ENCODE measurements around the gene MRPS11.
"Not testable (repeated sequence)": the region's sequence is repeated elsewhere in the genome, so short reads cannot be mapped to it uniquely, and the experiment has no call there.

The MRPS11 gene

GRCh38 chr15:88467073-88467934 is at the start of gene MRPS11, which contains the start of gene MRPL46:
MRPS11 (plus strand) TSS chr15:88467708; CDS start chr15:88467718, 10 bp downstream.
MRPL46 (minus strand) TSS chr15:88467388; CDS start chr15:88467377, 11 bp downstream.
- peak; percentile 82 for DNase-seq

- DNase-seq, result no peak
Measured at GRCh38 chr15:88419830-88420229, 47.7 kb upstream of the MRPS11 start.

DNA sequence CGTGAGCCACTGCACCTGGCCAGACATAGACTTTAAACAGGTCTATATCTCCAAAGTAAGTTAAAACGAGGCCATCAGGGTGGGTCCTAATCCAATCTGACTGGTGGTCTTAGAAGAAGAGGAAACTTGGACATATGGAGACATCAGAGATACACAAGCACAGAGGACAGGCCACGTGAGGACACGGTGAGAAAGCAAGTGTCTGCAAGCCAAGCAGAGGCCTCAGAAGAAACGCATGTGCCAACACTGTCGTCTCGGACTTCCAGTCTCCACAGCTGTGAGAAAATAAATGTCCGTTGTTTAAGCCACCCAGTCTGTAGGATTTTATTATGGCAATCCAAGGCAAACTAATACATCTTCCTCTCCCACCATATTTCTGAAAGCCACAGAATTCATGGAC is 44.2 kb upstream of the MRPS11 start:
- no peak for DNase-seq

GRCh38 chr15:88426304-88426703 is 41.2 kb upstream of the MRPS11 start:
- DNase-seq, result no peak

- no peak for DNase-seq
Measured at GRCh38 chr15:88428053-88428452, 39.5 kb upstream of the MRPS11 start.

- DNase-seq, result no peak
Measured at GRCh38 chr15:88428805-88429605, 38.5 kb upstream of the MRPS11 start.

- no peak for DNase-seq
Measured at GRCh38 chr15:88430051-88430450, 37.5 kb upstream of the MRPS11 start.

DNA sequence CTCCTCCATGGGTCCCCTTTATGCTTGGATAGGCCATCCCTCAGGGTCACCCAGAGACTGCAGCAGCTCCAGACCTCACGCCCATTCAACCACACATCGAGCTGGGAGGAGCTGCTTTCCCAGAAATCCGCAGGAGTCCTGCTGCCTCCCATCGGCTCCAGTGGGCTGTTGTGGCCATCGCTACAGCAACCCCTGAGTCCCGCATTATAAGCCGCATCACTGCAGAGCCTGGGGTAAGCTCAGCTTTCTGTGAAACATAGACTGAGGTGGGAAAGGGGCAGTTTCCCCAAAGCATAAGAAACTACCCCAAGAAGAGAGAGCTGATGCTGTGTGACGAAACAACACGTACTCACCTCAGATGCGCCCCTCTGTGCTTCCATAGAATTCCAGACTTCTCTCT is 36.1 kb upstream of the MRPS11 start:
- DNase-seq, result no peak

DNA sequence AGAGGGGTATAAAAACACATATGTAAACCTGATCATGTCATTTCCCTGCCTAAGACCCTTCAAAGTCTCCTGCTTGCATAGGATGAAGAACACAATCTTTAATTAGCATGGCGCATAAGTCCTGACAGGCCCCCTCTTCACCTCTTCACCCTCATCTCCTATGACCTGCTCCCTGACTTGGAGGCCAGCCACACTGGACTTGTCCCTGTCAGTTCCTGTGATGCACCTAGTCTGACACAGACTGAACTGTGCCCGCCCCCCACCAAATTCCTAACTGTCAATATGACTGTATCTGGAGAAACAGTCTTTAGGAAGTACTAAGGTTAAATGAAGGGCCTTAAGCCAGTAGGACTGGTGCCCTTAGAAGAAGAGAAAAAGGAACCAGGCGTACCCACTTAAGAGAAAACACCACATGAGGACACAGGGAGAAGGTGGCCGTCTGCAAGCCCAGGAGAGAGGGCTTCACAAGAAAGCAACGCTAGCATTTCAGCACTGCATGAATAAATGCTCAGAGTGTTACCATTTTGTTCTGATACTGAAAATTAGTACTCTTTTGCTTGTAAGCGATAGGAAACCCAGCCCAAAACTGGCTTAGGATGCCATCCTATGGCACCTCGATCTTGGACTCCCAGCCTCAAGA is 34.3 kb upstream of the MRPS11 start:
- no peak for DNase-seq

GRCh38 chr15:88434106-88434505 is 33.4 kb upstream of the MRPS11 start:
- DNase-seq, result not testable (repeated sequence)

- DNase-seq, result no peak
Measured at GRCh38 chr15:88438181-88438580, 29.3 kb upstream of the MRPS11 start.

GRCh38 chr15:88440021-88440420 is 27.5 kb upstream of the MRPS11 start:
- no peak for DNase-seq

GRCh38 chr15:88441076-88441730 is 26.3 kb upstream of the MRPS11 start:
- DNase-seq, result no peak

GRCh38 chr15:88447206-88447605 is 20.3 kb upstream of the MRPS11 start:
- no peak for DNase-seq

- no peak for DNase-seq
Measured at GRCh38 chr15:88447741-88448140, 19.8 kb upstream of the MRPS11 start.

- no peak for DNase-seq
Measured at GRCh38 chr15:88448991-88449461, 18.5 kb upstream of the MRPS11 start.

GRCh38 chr15:88449581-88449980 is 17.9 kb upstream of the MRPS11 start:
- DNase-seq, result no peak

DNA sequence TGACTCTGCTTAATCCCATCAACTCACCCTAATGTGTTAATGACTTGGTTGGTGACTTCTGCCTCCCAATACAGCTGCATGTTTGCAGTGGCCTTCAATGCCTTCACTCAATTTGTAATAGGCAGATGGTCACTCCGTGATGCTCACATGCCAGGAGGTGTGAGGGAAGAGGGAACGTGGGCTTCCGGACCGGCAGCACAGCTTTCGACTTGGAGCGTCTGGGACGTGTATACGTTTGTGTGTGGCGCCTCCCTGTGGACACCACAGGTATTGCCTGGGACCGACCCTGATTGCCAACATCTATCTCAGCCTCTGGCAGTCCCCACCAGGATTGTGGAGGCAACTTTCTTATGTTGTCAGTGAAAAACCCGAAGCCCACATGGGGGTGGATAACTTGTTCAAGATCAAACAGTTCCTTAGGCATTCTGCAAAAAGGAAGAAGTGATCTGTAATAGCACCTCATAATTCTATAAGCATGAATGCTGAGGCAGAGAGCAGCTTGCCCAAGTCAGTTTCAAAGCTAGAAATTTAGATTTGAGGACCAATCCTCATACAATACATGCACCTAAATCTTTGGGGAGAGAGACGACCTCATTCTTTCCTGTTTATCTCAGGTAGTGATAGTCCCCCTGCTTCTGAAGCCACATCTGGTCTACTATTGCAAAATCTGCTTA is 17.2 kb upstream of the MRPS11 start:
- peak; percentile 12 for DNase-seq

- DNase-seq, result no peak
Measured at GRCh38 chr15:88453651-88454050, 13.9 kb upstream of the MRPS11 start.

DNA sequence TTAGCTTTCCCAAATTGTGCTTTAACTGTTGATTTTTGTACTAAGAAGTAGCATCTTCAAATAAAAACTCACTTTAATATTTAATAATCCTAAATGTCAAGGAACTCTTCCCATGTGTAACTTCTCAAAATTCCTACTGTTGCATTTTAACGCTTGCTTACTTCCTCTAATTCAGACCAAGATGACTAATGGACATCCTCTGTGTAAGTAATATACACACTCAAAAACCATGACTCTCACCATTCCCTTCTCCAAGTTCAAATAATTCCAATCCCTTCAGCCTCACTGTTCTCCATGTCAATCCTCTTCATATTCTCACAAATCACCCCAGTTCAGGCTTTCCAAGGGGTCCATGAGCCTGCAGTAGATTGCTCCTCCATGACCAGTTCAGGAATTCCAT is 13.3 kb upstream of the MRPS11 start:
- no peak for DNase-seq

- no peak for DNase-seq
Measured at GRCh38 chr15:88454867-88455810, 12.4 kb upstream of the MRPS11 start.
